ENCODE data around the gene GABARAP.

The GABARAP gene

DNA sequence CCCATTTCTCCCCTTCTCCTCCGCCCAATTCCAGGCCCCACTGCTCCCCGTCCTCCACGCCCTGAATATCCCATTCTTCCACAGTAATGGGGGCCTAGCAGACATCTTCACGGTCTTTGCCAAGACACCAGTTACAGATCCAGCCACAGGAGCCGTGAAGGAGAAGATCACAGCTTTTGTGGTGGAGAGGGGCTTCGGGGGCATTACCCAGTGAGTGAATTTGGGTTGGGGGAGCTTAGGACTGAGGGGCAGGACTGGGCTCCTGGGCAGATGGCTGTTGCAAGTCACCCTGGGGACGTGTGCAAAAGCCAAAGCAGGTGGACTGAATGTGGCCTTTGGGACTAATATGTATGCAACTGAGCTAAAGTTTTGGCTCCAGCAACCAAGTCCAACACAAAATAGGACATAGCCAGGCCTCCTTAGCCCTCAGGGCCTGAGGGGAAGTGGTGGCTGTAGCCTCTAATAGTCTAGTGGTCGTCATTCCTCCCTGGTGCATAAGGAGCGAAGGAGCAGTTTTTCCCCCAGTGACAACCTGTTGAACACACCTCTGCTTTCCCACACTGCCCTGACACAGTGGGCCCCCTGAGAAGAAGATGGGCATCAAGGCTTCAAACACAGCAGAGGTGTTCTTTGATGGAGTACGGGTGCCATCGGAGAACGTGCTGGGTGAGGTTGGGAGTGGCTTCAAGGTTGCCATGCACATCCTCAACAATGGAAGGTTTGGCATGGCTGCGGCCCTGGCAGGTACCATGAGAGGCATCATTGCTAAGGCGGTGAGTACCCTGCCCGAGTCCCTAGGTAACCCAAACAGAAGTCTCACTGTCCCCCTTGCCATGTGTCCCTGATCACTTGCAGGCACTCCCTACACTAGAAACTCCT, 19.9 kb downstream of the GABARAP start:
- no peak for DNase-seq (ENCODE audit: low read depth, low spot score)

DNA sequence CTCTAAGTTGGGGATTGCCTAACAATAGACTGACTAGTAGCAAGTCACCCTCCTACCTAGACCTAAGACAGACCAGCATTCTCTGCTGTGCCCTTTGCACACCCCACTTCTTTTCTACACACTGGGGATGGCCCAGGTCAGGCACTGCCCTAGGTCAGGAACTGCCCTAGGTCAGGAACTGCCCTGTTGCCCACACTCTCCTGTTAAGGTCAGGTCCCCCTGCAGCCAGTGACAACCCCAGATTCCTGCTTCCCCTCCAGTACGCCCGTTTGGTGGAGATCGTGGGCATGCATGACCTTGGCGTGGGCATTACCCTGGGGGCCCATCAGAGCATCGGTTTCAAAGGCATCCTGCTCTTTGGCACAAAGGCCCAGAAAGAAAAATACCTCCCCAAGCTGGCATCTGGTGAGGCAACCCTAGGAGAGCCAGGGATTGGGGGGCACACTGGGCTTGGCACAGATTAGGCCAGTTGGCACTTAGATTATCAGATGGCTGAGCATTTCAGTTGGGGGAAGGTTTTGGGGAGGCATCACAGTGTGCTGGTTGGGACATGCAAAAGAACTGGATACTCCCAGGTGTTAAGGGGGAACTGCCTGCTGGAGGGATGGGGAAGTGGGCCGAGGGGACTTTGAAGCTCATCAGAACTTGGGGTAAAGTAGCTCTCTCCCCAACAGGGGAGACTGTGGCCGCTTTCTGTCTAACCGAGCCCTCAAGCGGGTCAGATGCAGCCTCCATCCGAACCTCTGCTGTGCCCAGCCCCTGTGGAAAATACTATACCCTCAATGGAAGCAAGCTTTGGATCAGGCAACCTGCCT, 20.8 kb downstream of the GABARAP start:
- DNase-seq (ENCODE audit: low read depth, low spot score) = no peak

DNA sequence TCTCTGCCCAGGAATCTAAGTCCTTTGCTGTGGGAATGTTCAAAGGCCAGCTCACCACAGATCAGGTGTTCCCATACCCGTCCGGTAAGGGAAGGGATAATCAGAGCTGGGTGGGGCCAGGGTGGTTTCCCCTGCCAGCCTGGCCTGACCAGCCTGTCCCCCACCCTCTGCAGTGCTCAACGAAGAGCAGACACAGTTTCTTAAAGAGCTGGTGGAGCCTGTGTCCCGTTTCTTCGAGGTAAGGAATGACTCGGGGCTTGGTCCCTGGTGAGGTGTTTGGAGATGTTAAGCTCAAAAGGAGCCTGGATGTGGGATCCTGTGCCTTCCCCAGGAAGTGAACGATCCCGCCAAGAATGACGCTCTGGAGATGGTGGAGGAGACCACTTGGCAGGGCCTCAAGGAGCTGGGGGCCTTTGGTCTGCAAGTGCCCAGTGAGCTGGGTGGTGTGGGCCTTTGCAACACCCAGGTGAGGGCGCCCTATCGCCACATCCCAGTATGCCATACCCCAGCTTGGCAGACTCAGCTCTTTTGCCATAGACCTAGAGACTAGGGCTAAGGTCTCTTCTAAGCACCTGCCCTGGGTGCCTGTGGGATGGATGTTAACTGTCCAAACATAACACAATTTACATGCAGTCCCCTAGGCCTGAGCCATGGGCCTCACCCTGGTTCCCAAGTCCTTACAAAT, 21.5 kb downstream of the GABARAP start:
- peak; percentile 80 for DNase-seq (ENCODE audit: low read depth, low spot score)

DNA sequence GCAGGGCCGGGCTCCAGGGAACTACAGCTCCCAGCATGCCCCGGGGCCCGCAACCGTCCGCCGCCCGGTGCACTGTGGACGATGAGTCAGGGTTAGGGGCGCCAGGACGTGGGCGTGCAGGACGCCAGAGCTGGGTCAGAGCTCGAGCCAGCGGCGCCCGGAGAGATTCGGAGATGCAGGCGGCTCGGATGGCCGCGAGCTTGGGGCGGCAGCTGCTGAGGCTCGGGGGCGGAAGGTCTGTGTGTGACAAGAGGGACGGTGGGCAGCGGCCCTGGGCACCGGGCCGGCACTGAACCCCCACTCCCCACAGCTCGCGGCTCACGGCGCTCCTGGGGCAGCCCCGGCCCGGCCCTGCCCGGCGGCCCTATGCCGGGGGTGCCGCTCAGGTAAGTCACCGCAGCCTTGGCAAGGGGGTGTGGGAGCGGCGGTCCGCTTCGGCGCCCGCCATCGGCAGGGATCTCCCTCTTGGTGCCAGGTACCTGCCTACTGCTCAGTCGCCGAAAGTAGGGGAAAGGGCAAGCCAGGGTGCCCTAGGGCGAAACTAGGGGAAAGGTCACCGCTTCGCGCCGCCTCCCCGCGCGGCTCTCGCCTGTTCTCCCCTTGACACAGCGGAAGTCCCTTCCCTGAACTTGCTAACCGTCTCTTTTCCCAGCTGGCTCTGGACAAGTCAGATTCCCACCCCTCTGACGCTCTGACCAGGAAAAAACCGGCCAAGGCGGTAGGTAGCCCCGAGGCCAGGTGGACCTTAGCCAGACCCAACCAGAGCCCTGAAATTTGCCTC, 22.2 kb downstream of the GABARAP start, which contains the start of the genes ACADVL and DLG4:
Gene ACADVL, plus strand, starts transcription at position 127 of the 781 bp plus-strand sequence. Its CDS starts 47 bp downstream, at position 174.
Gene DLG4, minus strand, starts transcription at position 25 of the 781 bp plus-strand sequence.
- DNase-seq (ENCODE audit: low read depth, low spot score) = peak; percentile 96

DNA sequence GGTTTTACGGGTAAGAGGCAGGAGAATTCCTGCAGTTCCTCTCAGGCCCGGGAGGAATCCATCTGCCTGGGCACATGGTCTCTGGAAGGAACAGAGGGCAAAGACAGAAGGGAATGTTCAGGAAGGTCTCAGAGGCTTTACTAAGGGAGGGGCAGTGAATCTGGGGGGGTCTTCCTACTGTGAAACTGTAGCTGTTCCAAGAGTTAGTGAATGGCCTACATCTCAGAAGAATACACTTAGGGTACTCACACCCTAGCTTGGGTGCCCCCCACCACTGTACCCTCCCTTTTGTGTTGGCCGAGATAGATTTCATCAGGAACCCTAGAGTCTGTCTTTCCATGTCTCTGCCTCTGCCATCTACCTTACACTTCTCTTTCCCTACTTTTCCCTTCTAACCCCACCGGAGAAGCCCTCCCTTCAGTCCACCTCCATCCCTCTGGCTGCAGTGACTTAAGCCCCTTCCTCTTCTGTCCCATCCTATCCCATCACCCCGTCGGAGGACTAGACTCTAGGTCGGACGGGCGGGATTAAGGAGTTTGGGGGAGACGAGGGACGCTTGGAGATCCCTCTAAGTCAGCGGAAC, 22.9 kb downstream of the GABARAP start:
- DNase-seq (ENCODE audit: low read depth, low spot score) = no peak

DNA sequence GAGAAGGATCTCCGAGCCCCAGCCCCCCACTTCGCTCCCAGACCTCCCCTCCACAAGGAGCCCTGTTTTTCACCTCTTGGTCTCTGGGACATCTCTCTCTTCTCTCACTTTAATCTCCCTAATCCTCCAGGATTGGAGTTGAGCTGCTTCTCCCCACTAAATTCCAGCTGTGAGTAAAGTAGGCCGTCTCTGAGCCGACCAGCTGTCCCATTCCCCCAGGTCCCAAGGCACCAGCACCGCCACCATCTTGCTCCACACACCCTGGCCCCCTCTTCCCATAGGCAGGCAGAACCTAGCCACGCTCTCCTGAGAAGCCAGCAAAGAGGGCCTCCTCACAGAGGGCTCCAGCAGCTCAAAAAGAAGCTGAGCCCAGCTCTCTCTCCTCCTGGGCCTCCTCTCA, 23.5 kb downstream of the GABARAP start:
- no peak for DNase-seq (ENCODE audit: low read depth, low spot score)

DNA sequence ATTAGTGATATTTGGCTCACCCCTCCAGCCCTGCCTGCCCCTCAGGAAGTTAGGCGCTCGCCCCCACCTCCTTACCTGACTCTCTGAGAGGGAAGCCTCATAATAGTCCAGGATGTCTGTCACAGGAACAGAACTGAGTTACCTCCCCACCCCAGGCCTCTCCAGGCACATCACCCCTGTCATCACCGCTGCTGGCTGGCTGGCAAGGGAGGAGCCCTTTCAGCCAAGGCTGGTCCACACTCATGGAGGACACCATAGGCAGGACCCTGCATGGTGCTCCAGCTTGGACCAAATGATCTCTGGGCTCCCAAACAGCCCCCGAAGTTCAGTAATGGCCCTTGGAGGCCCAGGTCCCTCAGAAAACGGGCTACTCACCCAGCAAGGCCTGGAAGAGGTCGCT, 24.1 kb downstream of the GABARAP start:
- DNase-seq (ENCODE audit: low read depth, low spot score) = no peak

DNA sequence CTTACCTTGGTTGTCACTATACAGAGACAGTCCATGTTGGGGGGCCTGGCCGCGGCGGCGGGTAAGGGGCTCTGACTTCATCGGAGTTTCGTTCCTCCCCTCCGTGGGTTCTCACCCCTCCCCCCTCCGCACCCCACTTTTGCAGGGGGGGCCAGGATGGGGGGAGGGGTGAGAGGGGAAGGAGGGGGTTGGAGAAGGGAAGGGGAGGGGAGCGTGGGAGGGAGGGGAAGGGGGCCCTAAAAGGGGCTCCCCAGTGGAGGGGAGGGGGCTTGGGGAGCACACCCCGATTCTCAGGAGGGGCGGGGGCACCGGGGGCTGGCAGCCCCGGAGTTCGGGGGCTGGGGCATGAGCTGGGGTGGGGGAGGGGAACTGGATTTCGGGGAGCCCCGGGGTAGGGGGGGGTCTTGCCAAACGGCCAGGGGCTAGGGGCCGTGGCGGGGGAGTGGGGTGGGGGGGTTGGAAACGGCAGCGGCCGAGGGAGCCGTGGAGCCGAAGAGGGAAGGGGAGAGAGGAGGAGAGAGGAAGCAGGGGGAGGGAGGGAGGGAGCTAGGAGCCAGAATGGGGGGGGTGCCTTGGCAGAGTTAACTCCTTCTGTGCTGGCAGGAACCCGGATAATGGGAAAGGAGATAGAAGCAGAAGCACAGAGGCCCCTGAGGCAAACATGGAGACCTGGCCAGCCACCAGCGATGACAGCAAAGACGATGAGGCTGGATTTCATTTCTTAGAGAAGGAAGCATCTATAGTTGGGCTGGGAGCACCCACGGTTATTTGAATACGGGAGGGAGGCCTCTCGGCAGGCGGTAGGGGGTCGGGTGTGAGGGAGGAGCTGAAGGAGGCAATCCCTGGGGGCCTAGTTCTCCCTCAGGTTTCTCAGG, 24.9 kb downstream of the GABARAP start:
- DNase-seq (ENCODE audit: low read depth, low spot score) = peak; percentile 87

DNA sequence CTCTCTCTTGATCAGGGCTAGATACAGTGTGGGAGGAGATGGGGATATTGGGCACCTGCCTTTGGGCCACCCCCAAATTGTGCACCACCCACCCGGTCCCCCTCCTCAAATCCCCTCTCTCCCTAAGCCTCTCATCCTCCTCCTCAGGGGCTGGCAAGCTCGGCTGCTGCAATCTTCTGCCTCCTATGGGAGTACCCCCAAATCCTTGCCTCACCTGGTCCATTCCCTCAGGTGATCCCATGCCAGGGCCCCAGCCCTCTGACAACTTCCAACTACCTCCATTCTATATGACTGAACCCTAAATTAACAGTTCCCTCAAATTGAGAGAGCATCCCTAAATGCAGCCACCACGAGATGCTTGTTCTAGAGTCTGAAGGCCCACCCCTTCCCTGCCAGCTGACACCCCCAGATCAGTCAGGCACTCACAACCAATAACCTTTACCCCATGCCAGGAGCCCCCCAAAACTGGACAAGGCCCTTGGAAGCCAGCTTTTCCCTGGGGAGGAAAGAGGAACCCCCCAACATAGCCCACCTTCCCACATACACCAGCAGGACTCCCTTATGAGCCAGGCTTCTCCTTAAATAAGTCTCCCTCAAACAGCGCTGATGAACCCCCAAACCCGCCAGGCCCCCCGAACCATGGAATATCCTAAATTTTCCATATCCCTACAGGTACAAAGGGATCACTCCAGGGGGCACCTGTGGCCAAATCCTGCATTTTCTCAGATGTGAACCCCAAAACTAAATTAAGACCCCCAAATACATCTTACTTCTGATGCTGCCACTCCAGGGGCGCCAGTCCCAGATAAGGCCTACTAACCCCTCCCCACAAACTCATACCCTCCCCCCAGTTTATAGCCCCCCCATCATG, 25.8 kb downstream of the GABARAP start:
- DNase-seq (ENCODE audit: low read depth, low spot score) = no peak

DNA sequence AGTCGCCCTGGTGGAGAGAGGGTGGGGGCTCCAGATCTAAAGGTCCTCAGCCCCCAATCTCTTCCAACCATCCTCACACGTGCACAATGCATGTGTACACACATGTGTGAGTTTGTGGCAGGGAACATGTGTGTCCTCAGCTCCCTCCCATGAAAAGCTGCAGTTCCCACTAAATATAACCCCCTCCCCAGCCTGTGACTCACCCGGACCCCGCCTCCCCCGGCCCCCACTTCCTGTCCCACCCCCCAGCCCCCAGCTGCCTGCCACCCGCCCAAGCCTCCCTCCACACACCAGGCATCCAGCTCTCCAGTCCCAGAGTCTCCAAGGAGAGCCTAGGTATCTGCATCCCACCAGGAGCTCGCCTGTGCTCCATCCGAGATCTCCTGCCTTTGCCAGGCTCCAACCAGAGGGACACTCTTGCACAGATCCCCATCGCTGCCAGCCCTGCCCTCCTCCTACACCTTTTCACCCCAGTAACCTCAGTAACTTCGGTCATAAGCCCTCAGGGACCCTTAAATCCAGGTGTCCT, 26.5 kb downstream of the GABARAP start:
- DNase-seq (ENCODE audit: low read depth, low spot score) = peak; percentile 51

DNA sequence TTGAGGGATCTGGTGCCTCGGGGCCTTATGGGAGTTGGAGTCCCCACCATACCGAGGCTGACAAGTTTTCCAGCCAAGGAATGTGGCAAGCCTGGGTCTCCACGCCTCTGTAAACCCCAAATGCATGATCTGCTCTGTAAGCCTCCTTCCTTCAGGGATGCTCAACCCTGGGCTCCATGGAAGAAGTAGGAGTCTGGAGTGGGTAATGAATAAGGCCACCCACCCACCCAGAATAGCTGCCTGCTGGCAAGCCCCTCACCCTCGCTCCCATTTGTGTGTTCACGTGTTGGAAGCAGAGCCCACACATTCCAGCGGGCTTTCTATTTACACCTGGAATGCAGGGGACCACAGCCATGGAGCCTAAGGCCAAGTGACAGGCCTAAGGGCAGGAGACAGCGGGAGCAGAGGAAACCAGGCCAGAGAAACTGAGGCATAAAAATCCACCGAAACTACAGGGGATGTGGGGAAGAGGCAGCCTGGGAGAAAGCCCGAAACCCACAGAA, 27.1 kb downstream of the GABARAP start:
- no peak for DNase-seq (ENCODE audit: low read depth, low spot score)

DNA sequence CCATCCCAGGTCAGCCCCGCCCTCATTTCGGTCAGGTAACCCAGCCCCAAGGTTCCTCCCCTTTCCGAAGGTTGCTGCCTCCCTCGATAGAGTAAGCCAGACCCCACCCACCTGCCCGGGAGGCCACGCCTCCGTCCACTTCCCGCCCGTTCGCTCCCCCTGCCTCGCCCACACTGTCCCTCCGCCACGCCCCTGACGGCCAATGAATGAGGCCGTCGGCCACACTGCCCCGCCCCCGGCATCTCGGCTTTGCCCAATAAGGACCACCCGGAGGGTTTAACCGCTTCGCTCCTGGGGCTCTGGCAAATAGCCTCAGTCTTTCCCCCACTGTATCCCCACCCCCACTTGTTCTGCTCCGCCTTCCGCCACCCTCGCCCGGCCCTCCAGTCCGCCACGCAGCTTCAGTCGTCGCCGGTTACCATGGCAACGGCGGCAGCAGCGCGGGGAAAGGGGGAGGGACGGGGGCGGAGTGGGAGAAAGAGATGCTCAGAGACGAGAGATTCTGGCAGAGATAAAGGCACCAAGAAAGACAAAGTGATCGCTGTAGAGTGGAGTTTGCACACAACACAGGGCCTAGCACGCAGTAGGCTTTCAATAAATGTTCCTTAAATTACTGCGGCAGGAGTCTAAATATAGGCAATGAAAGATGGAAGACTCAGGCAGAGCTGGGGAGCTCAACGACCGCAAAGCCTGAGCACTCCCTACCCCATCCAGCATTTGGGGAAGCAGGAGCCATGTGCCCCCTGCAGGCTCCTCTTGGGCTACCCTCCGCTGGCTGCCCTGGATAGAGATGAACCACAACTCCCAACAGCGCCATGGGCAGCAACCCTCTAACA, 27.7 kb downstream of the GABARAP start:
- peak; percentile 99 for DNase-seq (ENCODE audit: low read depth, low spot score)

DNA sequence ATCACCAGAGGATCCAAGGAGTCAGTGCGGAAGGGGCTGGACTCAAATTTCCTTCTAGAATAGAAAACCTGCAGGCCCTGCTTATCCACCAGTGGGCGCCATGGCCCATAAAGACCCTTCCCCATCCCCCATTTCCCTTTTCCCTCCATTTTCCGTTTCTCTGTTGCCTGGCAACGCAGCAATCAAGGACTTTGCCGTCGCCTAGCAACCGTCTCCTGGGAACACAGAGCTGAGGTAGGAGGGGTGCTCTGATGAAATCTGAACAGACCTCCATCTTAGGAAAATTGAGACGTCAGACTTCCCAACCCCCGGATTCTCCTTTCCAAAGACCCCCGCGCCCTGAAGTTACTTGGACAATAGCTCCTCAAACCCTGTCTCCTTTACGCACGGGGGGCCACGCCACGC, 28.4 kb downstream of the GABARAP start:
- peak; percentile 82 for DNase-seq (ENCODE audit: low read depth, low spot score)

DNA sequence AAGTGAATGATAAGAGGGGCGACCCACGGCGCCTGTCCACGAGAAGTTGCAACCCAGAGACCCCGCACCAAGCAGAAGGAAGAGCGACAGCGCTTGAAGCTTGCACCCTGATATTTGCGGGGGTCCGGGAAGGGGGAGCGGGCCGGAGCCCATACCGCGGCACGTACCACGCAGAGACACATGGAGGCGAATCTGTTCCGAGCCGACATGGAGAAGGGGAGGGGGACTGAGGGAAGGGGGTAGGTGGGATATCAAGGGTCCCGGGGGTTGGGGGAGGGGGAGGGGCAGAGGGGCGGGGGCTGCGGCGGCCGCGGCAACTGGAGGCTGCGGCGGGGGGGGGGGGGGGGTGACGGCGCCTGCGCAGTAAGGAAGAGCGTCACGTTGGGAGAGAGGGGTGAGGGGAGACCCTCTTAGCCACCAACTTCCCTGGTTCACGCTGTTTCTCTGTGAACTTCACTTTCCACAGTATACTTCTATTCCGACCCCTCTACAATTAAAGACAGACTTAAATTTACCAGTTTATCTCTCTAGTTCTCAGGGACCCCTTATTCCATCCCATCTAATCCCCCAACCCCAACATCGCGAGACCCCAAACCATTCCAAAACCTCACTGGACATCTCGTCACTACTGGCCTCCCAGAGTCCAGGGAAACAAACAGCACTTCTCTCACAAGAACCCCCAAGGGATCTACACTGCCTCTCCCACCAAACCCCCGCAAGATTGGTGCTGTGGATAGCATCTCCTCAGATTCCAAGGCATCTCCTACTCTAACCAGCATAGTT, 30.6 kb downstream of the GABARAP start:
- DNase-seq (ENCODE audit: low read depth, low spot score) = no peak

DNA sequence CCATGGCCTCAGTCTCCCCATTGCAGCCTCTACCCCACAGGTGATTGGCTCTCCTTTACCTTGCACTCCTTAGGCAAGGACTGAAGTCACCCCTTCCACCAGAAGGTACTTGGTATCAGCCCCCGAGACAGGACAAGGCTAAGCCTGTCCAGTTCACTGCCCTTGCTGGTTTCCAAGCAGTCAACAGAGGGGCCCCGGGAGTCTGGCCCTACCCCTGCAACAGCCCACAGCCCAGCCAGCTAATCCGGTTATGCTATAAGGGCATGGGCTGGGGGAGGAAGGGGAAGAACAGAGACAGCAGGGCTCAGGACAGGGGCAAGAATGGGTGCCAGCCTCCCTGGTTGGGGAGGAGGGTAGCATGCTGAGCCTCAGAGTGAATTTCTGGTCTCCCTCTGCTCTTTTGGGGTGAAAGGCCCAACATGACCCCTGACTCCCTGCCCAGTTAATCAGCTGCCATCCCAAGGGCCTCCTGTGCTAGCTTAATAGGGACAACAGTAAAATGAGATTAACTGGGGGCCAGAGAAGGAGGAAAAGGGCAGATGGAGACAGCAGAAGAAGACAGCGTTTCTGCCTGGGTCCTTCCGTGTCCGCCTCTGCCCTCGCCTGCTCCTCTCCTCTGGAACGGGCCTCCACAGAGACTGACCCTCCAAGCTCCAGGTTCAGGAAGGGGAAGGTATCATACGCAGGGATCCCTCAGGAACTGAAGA, 33.3 kb downstream of the GABARAP start:
- no peak for DNase-seq (ENCODE audit: low read depth, low spot score)

DNA sequence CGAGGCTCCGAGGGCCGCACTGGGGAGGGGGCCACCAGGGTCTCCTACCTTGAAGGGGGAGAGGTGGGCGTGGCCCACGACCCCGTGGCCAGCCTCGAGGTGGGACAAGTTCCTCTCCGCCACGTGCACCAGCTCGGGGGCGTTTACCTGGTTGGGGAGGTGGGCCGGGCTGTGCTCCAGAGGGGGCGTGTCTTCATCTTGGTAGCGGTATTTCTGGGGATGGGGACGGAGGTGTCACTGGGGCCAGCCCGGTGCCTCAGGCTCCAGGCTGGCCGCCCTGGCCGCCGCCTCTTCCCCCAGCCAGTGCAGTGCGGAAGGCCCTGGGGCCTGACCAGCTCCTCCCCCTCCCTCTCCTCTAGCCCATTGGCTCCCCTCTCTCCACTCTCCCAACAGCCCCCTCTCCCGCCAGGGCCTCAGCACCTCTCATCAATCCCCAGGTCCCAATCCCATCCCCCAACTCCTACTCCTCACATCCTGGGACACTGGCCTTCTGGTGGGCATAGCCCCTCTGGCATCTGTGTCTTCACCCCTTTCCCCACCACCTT, 34.1 kb downstream of the GABARAP start:
- no peak for DNase-seq (ENCODE audit: low read depth, low spot score)
